Activated CD4-positive, alpha-beta memory T cell treated with anti-CD3 and anti-CD28 coated beads, Interleukin-2, amount 10 ng/mL, durations not matched to agents 7 days and 5 days (primary cell): Measurements from ENCODE around the gene TMEM30B. TPM values are rescaled to one million over a fixed set of nuclear protein-coding genes. Genes with fewer than 3 reads are reported as not detected.

ENCODE experiments used
- CTCF ChIA-PET: fragments of 350-600 bp; sonication (Branson Sonifier 250); formaldehyde crosslinking; loops from one replicate; lab custom pipeline; 2021; ENCODE audit warnings: antibody characterized with exemption, inconsistent platforms; lab: Charles Lee
- POLR2A ChIA-PET: fragments of 350-600 bp; sonication (Branson Sonifier 250); formaldehyde crosslinking; loops from one replicate; lab custom pipeline; 2021; ENCODE audit warnings: antibody characterized with exemption; lab: Charles Lee
- DNase-seq: peaks from one replicate; pipeline ENCODE4 v3.0.0-alpha.2; 2020
- H3K27ac Mint-ChIP-seq: one replicate; pipeline ENCODE4 v1.8.0; 2021; ENCODE audit warnings: mild to moderate bottlenecking, mixed read lengths
- H3K27me3 Mint-ChIP-seq: one replicate; pipeline ENCODE4 v1.8.0; 2021; ENCODE audit warnings: mixed read lengths
- H3K36me3 Mint-ChIP-seq: one replicate; pipeline ENCODE4 v1.8.0; 2021; ENCODE audit warnings: low read depth, mixed read lengths
- H3K4me1 Mint-ChIP-seq: one replicate; pipeline ENCODE4 v1.8.0; 2021; ENCODE audit warnings: mixed read lengths
- H3K4me3 Mint-ChIP-seq: one replicate; pipeline ENCODE4 v1.8.0; 2021; ENCODE audit warnings: mild to moderate bottlenecking, mixed read lengths
- H3K9me3 Mint-ChIP-seq: one replicate; pipeline ENCODE4 v1.8.0; 2021; ENCODE audit warnings: mixed read lengths
- total RNA-seq, 2 experiments: library from RNA; stranded (reverse); gene quantifications; one replicate each; pipeline ENCODE4 v1.2.3, GENCODE V29; 2021

The TMEM30B gene
- total RNA-seq, result under 1 TPM; 0.48 to 0.60 TPM

- H3K4me3 Mint-ChIP-seq, result peak within 1 kb of the TSS; percentile 80
- ChIA-PET POLR2A (interaction anchor here (0.8 to 1.4 kb wide), 4 partner anchors 37 to 414 kb away, joined by 3 read pairs; partner anchors contain the start of gene HIF1A), CTCF (interaction anchor here (0.6 to 3.4 kb wide), 21 partner anchors 8 to 950 kb away, joined by 3 to 17 read pairs (median 4); no protein-coding TSS in a partner anchor)
- H3K27me3 Mint-ChIP-seq, result peaks cover 27% of the 10 kb centered on the region
- no peaks in the 10 kb centered on the region for H3K9me3 Mint-ChIP-seq
- peaks cover 46% of the 10 kb centered on the region for H3K4me1 Mint-ChIP-seq
- H3K36me3 Mint-ChIP-seq, result no peaks in the 10 kb centered on the region
- H3K27ac Mint-ChIP-seq, result peak within 1 kb of the TSS; percentile 62
- DNase-seq, result peak; percentile 22
Measured at GRCh38 chr14:61281186-61281947, at the start of gene TMEM30B. Gene TMEM30B (minus strand): TSS chr14:61281338. CDS start chr14:61281147, 191 bp downstream.

- CTCF ChIA-PET, result interaction anchor here (0.8 to 10.2 kb wide), 8 partner anchors 8 to 145 kb away, joined by 3 to 54 read pairs (median 5); partner anchors contain the start of gene PRKCH
- Mint-ChIP-seq H3K4me1 (peaks cover 84% of the 10 kb centered on the region), H3K36me3 (peaks cover 64% of the 10 kb centered on the region), H3K9me3 (peaks cover under 1% of the 10 kb centered on the region), H3K27ac (peak overlapping the region; percentile 92), H3K4me3 (peak overlapping the region; percentile 75), H3K27me3 (no peaks in the 10 kb centered on the region)
- POLR2A ChIA-PET, result interaction anchor here (0.8 to 19.4 kb wide), 14 partner anchors 8 to 432 kb away, joined by 3 to 366 read pairs (median 5); partner anchors contain the start of genes PRKCH and SNAPC1
- no peak for DNase-seq
Measured at GRCh38 chr14:61330511-61330910, 49.4 kb upstream of the TMEM30B start.

GRCh38 chr14:61329478-61330051, 48.4 kb upstream of the TMEM30B start:
- ChIA-PET CTCF (interaction anchor here (1.4 kb wide), 1 partner anchor 146 kb away, joined by 4 read pairs; no protein-coding TSS in a partner anchor), POLR2A (interaction anchor here (0.6 to 19.4 kb wide), 8 partner anchors 7 to 121 kb away, joined by 3 to 366 read pairs (median 36); partner anchors contain the start of gene PRKCH)
- no peak for DNase-seq
- Mint-ChIP-seq H3K36me3 (peaks cover 68% of the 10 kb centered on the region), H3K27me3 (no peaks in the 10 kb centered on the region), H3K4me3 (peak overlapping the region; percentile 75), H3K4me1 (peaks cover 85% of the 10 kb centered on the region), H3K9me3 (peaks cover 2% of the 10 kb centered on the region), H3K27ac (peak overlapping the region; percentile 92)

GRCh38 chr14:61328626-61329262, 47.6 kb upstream of the TMEM30B start:
- Mint-ChIP-seq H3K36me3 (peaks cover 66% of the 10 kb centered on the region), H3K4me1 (peaks cover 81% of the 10 kb centered on the region), H3K27me3 (no peaks in the 10 kb centered on the region)

GRCh38 chr14:61326847-61327246, 45.7 kb upstream of the TMEM30B start:
- CTCF ChIA-PET, result interaction anchor here (1.1 kb wide), 1 partner anchor 8 kb away, joined by 4 read pairs; no protein-coding TSS in a partner anchor
- Mint-ChIP-seq H3K36me3 (peaks cover 69% of the 10 kb centered on the region), H3K9me3 (peaks cover 2% of the 10 kb centered on the region), H3K27ac (peak overlapping the region; percentile 92), H3K4me3 (peak overlapping the region; percentile 87), H3K27me3 (no peaks in the 10 kb centered on the region), H3K4me1 (peaks cover 63% of the 10 kb centered on the region)
- no peak for DNase-seq
- POLR2A ChIA-PET, result interaction anchor here (1.0 to 10.4 kb wide), 3 partner anchors 12 to 125 kb away, joined by 4 to 366 read pairs (median 12); no protein-coding TSS in a partner anchor

More at GRCh38 chr14:61328626-61329262, 47.6 kb upstream of the TMEM30B start:
- peaks cover 2% of the 10 kb centered on the region for H3K9me3 Mint-ChIP-seq
- ChIA-PET POLR2A (interaction anchor here (0.8 to 11.4 kb wide), 8 partner anchors 9 to 122 kb away, joined by 3 to 246 read pairs (median 4); no protein-coding TSS in a partner anchor), CTCF (no interaction called here)
- no peak for DNase-seq
- H3K4me3 Mint-ChIP-seq, result peak overlapping the region; percentile 75
- H3K27ac Mint-ChIP-seq, result peak overlapping the region; percentile 92

GRCh38 chr14:61326146-61326545, 45.0 kb upstream of the TMEM30B start:
- POLR2A ChIA-PET, result interaction anchor here (1.0 to 10.4 kb wide), 3 partner anchors 13 to 126 kb away, joined by 4 to 366 read pairs (median 12); no protein-coding TSS in a partner anchor
- Mint-ChIP-seq H3K36me3 (peaks cover 70% of the 10 kb centered on the region), H3K4me3 (peak overlapping the region; percentile 87), H3K27ac (peak overlapping the region; percentile 92), H3K27me3 (no peaks in the 10 kb centered on the region), H3K9me3 (peaks cover 2% of the 10 kb centered on the region), H3K4me1 (peaks cover 56% of the 10 kb centered on the region)
- CTCF ChIA-PET, result interaction anchor here (1.1 kb wide), 1 partner anchor 9 kb away, joined by 4 read pairs; no protein-coding TSS in a partner anchor
- DNase-seq, result no peak

- Mint-ChIP-seq H3K4me3 (peak overlapping the region; percentile 87), H3K4me1 (peaks cover 52% of the 10 kb centered on the region), H3K36me3 (peaks cover 64% of the 10 kb centered on the region), H3K27ac (peak overlapping the region; percentile 92), H3K9me3 (peaks cover 2% of the 10 kb centered on the region), H3K27me3 (no peaks in the 10 kb centered on the region)
- CTCF ChIA-PET, result interaction anchor here (0.6 kb wide), 1 partner anchor 16 kb away, joined by 3 read pairs; no protein-coding TSS in a partner anchor
- DNase-seq, result no peak
- POLR2A ChIA-PET, result interaction anchor here (0.7 to 10.4 kb wide), 5 partner anchors 14 to 426 kb away, joined by 3 to 366 read pairs (median 12); no protein-coding TSS in a partner anchor
Measured at GRCh38 chr14:61325166-61325565, 44.0 kb upstream of the TMEM30B start.

GRCh38 chr14:61323970-61324369, 42.8 kb upstream of the TMEM30B start:
- Mint-ChIP-seq H3K9me3 (peaks cover 2% of the 10 kb centered on the region), H3K27ac (peak overlapping the region; percentile 85), H3K36me3 (peaks cover 55% of the 10 kb centered on the region), H3K27me3 (no peaks in the 10 kb centered on the region), H3K4me1 (peaks cover 43% of the 10 kb centered on the region), H3K4me3 (peak overlapping the region; percentile 87)
- DNase-seq, result no peak
- CTCF ChIA-PET, result interaction anchor here (0.8 to 4.1 kb wide), 8 partner anchors 11 to 132 kb away, joined by 3 to 54 read pairs (median 4); no protein-coding TSS in a partner anchor
- POLR2A ChIA-PET, result interaction anchor here (1.0 to 10.4 kb wide), 8 partner anchors 15 to 427 kb away, joined by 3 to 366 read pairs (median 16); no protein-coding TSS in a partner anchor

GRCh38 chr14:61322799-61323290, 41.7 kb upstream of the TMEM30B start:
- CTCF ChIA-PET, result interaction anchor here (0.8 to 4.1 kb wide), 11 partner anchors 12 to 153 kb away, joined by 3 to 54 read pairs (median 4); no protein-coding TSS in a partner anchor
- peaks cover 51% of the 10 kb centered on the region for H3K36me3 Mint-ChIP-seq
- peaks cover 34% of the 10 kb centered on the region for H3K4me1 Mint-ChIP-seq
- H3K27ac Mint-ChIP-seq, result peak overlapping the region; percentile 85
- DNase-seq, result no peak
- H3K9me3 Mint-ChIP-seq, result peaks cover 2% of the 10 kb centered on the region
- peak overlapping the region; percentile 87 for H3K4me3 Mint-ChIP-seq
- no peaks in the 10 kb centered on the region for H3K27me3 Mint-ChIP-seq
- POLR2A ChIA-PET, result interaction anchor here (0.6 to 10.4 kb wide), 23 partner anchors 10 to 428 kb away, joined by 3 to 366 read pairs (median 4); no protein-coding TSS in a partner anchor

GRCh38 chr14:61322011-61322798, 41.1 kb upstream of the TMEM30B start:
- Mint-ChIP-seq H3K27ac (peak overlapping the region; percentile 85), H3K4me3 (peak overlapping the region; percentile 87), H3K36me3 (peaks cover 46% of the 10 kb centered on the region), H3K27me3 (no peaks in the 10 kb centered on the region), H3K9me3 (peaks cover 2% of the 10 kb centered on the region), H3K4me1 (peaks cover 30% of the 10 kb centered on the region)
- POLR2A ChIA-PET, result interaction anchor here (0.6 to 10.4 kb wide), 25 partner anchors 9 to 428 kb away, joined by 3 to 366 read pairs (median 4); no protein-coding TSS in a partner anchor
- CTCF ChIA-PET, result interaction anchor here (0.6 to 4.1 kb wide), 11 partner anchors 9 to 154 kb away, joined by 3 to 54 read pairs (median 5); no protein-coding TSS in a partner anchor
- no peak for DNase-seq
